Neuronal stem cell (in vitro differentiated cells): Measurements from ENCODE around the gene OSBPL9.

Experiments used
- DNase-seq: peaks from one replicate; pipeline ENCODE4 v3.0.0-alpha.2; 2013; ENCODE audit warnings: low spot score
- H2AFZ ChIP-seq: one replicate; pipeline ENCODE4 v1.6.1; 2013; ENCODE audit warnings: mild to moderate bottlenecking, low read length, inconsistent platforms
- H2AK5ac ChIP-seq: 2 replicates; pipeline ENCODE4 v1.6.1; 2013; ENCODE audit warnings: low read depth, mild to moderate bottlenecking, inconsistent platforms, low read length, moderate library complexity, mixed read lengths
- H2BK120ac ChIP-seq: 2 replicates; pipeline ENCODE4 v1.6.1; 2013; ENCODE audit warnings: low read depth, mild to moderate bottlenecking, inconsistent platforms, low read length, moderate library complexity, mixed read lengths
- H2BK12ac ChIP-seq: one replicate; pipeline ENCODE4 v1.6.1; 2013; ENCODE audit warnings: low read length, inconsistent platforms
- H2BK15ac ChIP-seq: 2 replicates; pipeline ENCODE4 v1.6.1; 2013; ENCODE audit warnings: mild to moderate bottlenecking, low read length, inconsistent platforms, mixed read lengths
- H2BK5ac ChIP-seq: one replicate; pipeline ENCODE4 v1.6.1; 2013; ENCODE audit warnings: inconsistent platforms, mild to moderate bottlenecking, low read length, moderate library complexity
- H3K14ac ChIP-seq: one replicate; pipeline ENCODE4 v1.6.1; 2013; ENCODE audit warnings: low read length, inconsistent platforms
- H3K18ac ChIP-seq: 2 replicates; pipeline ENCODE4 v1.6.1; 2013; ENCODE audit warnings: low read length, inconsistent platforms
- H3K23ac ChIP-seq: 2 replicates; pipeline ENCODE4 v1.6.1; 2013; ENCODE audit warnings: low read depth, mild to moderate bottlenecking, mixed read lengths, low read length, inconsistent platforms; ENCODE audit not compliant: poor library complexity
- H3K27ac ChIP-seq: replicated peaks from 3 replicates; pipeline ENCODE4 v1.5.1; 2013; ENCODE audit warnings: low read length, inconsistent platforms
- H3K27me3 ChIP-seq, 3 experiments: 2 replicates each; pipeline ENCODE4 v1.6.1; 2013; ENCODE audit warnings: low read length in 3 of 3, mild to moderate bottlenecking in 2 of 3, inconsistent platforms in 1 of 3, low read depth in 1 of 3, mixed read lengths in 1 of 3, moderate library complexity in 1 of 3; ENCODE audit not compliant: control insufficient read depth in 3 of 3, insufficient read depth in 3 of 3
- H3K36me3 ChIP-seq, 2 donors: replicated peaks in 1 of 2; 2 replicates each; pipeline ENCODE4 v1.6.1; 2013; ENCODE audit warnings: low read length in 2 of 2; ENCODE audit not compliant: control insufficient read depth in 2 of 2, insufficient read depth in 2 of 2
- H3K4ac ChIP-seq: 2 replicates; pipeline ENCODE4 v1.6.1; 2013; ENCODE audit warnings: inconsistent platforms, mild to moderate bottlenecking, low read length, moderate library complexity
- H3K4me1 ChIP-seq, 2 donors: 1 replicate in 1 of 2; 2 replicates in 1 of 2; pipeline ENCODE4 v1.6.1; 2013; ENCODE audit warnings: low read length in 2 of 2, low read depth in 1 of 2; ENCODE audit not compliant: control insufficient read depth in 2 of 2, insufficient read depth in 1 of 2
- H3K4me2 ChIP-seq: one replicate; pipeline ENCODE4 v1.6.1; 2013; ENCODE audit warnings: mild to moderate bottlenecking, low read length, inconsistent platforms; ENCODE audit not compliant: insufficient read depth, poor library complexity, severe bottlenecking
- H3K4me3 ChIP-seq, 2 donors: 2 replicates each; pipeline ENCODE4 v1.5.1; 2013; ENCODE audit warnings: low read length in 2 of 2, mild to moderate bottlenecking in 2 of 2, inconsistent platforms in 1 of 2, moderate library complexity in 1 of 2
- H3K79me1 ChIP-seq: one replicate; pipeline ENCODE4 v1.6.1; 2013; ENCODE audit warnings: low read depth, mild to moderate bottlenecking, inconsistent platforms, low read length, moderate library complexity
- H3K9ac ChIP-seq: one replicate; pipeline ENCODE4 v1.6.1; 2013; ENCODE audit warnings: mild to moderate bottlenecking, low read depth, low read length, inconsistent platforms; ENCODE audit not compliant: poor library complexity
- H3K9me3 ChIP-seq, 2 donors: replicated peaks in 1 of 2; 2 replicates each; pipeline versions ENCODE3 to v1.6.1; 2013; ENCODE audit warnings: low read length in 2 of 2, mild to moderate bottlenecking in 2 of 2, inconsistent platforms in 1 of 2, low read depth in 1 of 2, mixed read lengths in 1 of 2, moderate library complexity in 1 of 2; ENCODE audit not compliant: control insufficient read depth in 2 of 2, insufficient read depth in 1 of 2
- H4K8ac ChIP-seq: one replicate; pipeline ENCODE4 v1.6.1; 2013; ENCODE audit warnings: low read depth, mild to moderate bottlenecking, inconsistent platforms, low read length, moderate library complexity
- H4K91ac ChIP-seq: one replicate; pipeline ENCODE4 v1.6.1; 2013; ENCODE audit warnings: low read length, low read depth, mild to moderate bottlenecking, inconsistent platforms; ENCODE audit not compliant: poor library complexity
- WGBS, 2 donors: extraction: QIAGEN DNeasy Blood & Tissue Kit; methylation state at CpG; one replicate each; pipeline ENCODE4 v1.1.7; 2013; ENCODE audit warnings: missing lambda C conversion rate in 2 of 2, mixed read lengths in 1 of 2; ENCODE audit not compliant: insufficient read length in 2 of 2, insufficient replicate concordance in 1 of 2; ENCODE audit errors: extremely low coverage in 2 of 2; 5-methylcytosine and 5-hydroxymethylcytosine counted together

OSBPL9 gene

GRCh38 chr1:51719146-51719545, 102.3 kb downstream of the OSBPL9 start:
- Histone ChIP-seq H2BK5ac (no peak overlapping the region), H3K4me3 (no peak overlapping the region), H4K91ac (no peak overlapping the region), H3K9ac (no peak overlapping the region), H3K9me3 (no peaks in the 10 kb centered on the region), H3K79me1 (no peaks in the 10 kb centered on the region), H2BK15ac (no peak overlapping the region), H3K4me2 (no peak overlapping the region), H3K27ac (no peak overlapping the region), H3K36me3 (no peaks in the 10 kb centered on the region), H2AFZ (no peak overlapping the region), H2BK12ac (no peak overlapping the region), H3K4ac (no peak overlapping the region), H2BK120ac (no peak overlapping the region), H3K23ac (no peak overlapping the region), H4K8ac (no peak overlapping the region), H3K14ac (no peak overlapping the region), H3K4me1 (no peaks in the 10 kb centered on the region), H3K27me3 (no peaks in the 10 kb centered on the region), H3K18ac (no peak overlapping the region), H2AK5ac (no peak overlapping the region)
- no peak for DNase-seq
- no CpG with 5 or more reads among the region's 2 CpGs for WGBS, 2 donors

DNA sequence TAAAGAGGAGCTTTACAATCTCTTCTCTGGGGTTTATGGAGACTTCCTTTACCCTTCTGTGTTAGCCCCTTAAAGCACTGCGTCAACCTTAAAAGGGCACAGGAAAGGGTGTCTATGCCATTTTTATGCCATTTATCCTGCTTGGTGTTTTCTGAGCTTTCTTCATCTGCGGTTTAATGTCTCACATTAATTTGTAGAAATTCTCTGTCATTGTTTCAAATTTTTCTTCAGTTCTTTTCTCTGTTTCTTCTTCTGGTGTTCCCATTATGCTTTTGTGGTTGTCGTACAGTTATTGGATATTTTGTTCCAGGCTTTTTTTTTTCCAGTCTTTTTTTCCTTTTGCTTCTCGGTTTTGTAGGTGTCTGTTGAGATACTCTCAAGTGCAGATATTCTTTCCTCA, 107.9 kb downstream of the OSBPL9 start:
- no peak overlapping the region for H2AFZ ChIP-seq
- no peak overlapping the region for H3K23ac ChIP-seq
- H3K79me1 ChIP-seq: no peaks in the 10 kb centered on the region
- no peak overlapping the region for H2BK15ac ChIP-seq
- no CpG with 5 or more reads among the region's 4 CpGs for WGBS, 2 donors
- H3K18ac ChIP-seq: no peak overlapping the region
- no peak overlapping the region for H3K4ac ChIP-seq
- H4K8ac ChIP-seq: no peak overlapping the region
- no peak overlapping the region for H2BK5ac ChIP-seq
- no peaks in the 10 kb centered on the region for H3K27me3 ChIP-seq
- no peak overlapping the region for H2BK120ac ChIP-seq
- no peak overlapping the region for H2BK12ac ChIP-seq
- no peak for DNase-seq
- H3K4me1 ChIP-seq: peaks cover 0 to 2% of the 10 kb centered on the region in 2 donors
- H3K4me3 ChIP-seq: no peak overlapping the region
- H4K91ac ChIP-seq: no peak overlapping the region
- H3K4me2 ChIP-seq: no peak overlapping the region
- no peaks in the 10 kb centered on the region for H3K9me3 ChIP-seq
- no peak overlapping the region for H2AK5ac ChIP-seq
- H3K36me3 ChIP-seq: no peaks in the 10 kb centered on the region
- H3K9ac ChIP-seq: no peak overlapping the region
- no peak overlapping the region for H3K27ac ChIP-seq
- no peak overlapping the region for H3K14ac ChIP-seq

DNA sequence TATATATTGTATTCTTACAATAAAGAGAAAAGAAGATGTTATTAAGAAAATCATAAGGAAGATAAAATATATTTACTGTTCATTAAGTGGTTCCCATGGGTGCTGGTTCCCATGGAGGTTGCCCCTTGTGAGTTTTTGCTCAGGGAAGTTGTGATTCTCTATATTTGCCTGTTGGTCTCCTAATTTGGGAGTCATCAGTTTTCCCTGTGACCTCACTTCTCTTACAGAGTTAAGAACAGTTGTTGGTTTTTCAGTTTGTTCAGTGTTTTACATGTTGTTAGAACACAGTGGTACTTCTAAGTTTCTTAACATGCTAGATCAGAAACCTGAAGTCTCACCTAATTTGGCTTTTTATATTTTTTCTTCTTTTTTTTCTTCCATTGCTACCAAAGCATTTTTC, 109.2 kb downstream of the OSBPL9 start:
- no peaks in the 10 kb centered on the region for H3K9me3 ChIP-seq
- no peak overlapping the region for H4K8ac ChIP-seq
- no peak overlapping the region for H2AK5ac ChIP-seq
- no peak overlapping the region for H3K4me3 ChIP-seq
- H3K36me3 ChIP-seq: no peaks in the 10 kb centered on the region
- H2BK120ac ChIP-seq: no peak overlapping the region
- H3K27me3 ChIP-seq: no peaks in the 10 kb centered on the region
- no peak overlapping the region for H3K14ac ChIP-seq
- no peak overlapping the region for H2BK5ac ChIP-seq
- H3K4me1 ChIP-seq: peaks cover 0 to 2% of the 10 kb centered on the region in 2 donors
- no peak overlapping the region for H2AFZ ChIP-seq
- no peak for DNase-seq
- H4K91ac ChIP-seq: no peak overlapping the region
- no peak overlapping the region for H3K4me2 ChIP-seq
- H3K23ac ChIP-seq: no peak overlapping the region
- no peak overlapping the region for H3K18ac ChIP-seq
- no peak overlapping the region for H3K9ac ChIP-seq
- no peak overlapping the region for H2BK12ac ChIP-seq
- no peak overlapping the region for H2BK15ac ChIP-seq
- H3K27ac ChIP-seq: no peak overlapping the region
- H3K4ac ChIP-seq: no peak overlapping the region
- no peaks in the 10 kb centered on the region for H3K79me1 ChIP-seq

DNA sequence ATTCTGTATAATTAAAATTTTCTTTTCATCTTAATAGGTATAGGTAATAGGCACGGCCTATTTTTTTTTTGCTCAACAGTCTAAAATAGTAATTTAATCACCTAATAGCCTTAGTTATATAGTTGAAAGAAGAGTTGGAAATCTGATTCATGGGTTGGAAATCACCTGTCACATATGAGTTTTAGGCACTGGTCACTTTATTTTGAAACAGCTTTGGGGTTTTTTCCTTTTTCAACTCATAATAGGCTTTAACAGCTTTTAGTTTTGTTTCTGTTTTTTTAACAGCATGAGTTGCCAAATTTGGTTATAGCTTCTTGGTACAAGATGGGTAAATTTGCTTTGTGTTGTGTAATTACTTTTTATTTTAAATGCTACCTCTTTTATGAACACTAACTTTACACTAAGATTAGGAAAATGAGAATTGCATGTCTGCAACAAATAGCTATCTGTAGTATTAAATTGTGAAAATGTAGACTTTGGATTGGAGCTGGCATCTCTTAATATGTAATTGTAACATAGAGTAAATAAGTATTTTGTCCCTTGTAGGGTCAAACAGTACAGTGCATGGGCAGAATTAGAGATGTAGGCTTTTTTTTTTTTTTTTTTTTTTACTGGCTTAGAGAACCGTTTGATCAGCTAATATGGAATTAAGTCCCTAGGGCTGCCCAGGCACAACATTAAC, 109.8 kb downstream of the OSBPL9 start:
- Histone ChIP-seq H3K27ac (no peak overlapping the region), H3K36me3 (peaks cover 0 to 2% of the 10 kb centered on the region in 2 donors), H3K27me3 (no peaks in the 10 kb centered on the region), H3K14ac (no peak overlapping the region), H2BK12ac (no peak overlapping the region), H2BK15ac (no peak overlapping the region), H3K18ac (no peak overlapping the region), H2AFZ (no peak overlapping the region), H3K4me2 (no peak overlapping the region), H3K4ac (no peak overlapping the region), H3K4me1 (peaks cover 0 to 4% of the 10 kb centered on the region in 2 donors), H3K23ac (no peak overlapping the region), H3K9me3 (no peaks in the 10 kb centered on the region), H4K91ac (no peak overlapping the region), H2AK5ac (no peak overlapping the region), H3K9ac (no peak overlapping the region), H3K79me1 (peaks cover 2% of the 10 kb centered on the region), H3K4me3 (no peak overlapping the region), H2BK5ac (no peak overlapping the region), H4K8ac (no peak overlapping the region), H2BK120ac (no peak overlapping the region)
- DNase-seq: no peak
- no CpG with 5 or more reads among the region's 2 CpGs for WGBS, 2 donors
